GM08714 (cell line): Measurements from ENCODE around the gene RDH12.

Experiments
- H3K4me3 ChIP-seq: fragments of 200-500 bp; sonication (Bioruptor generic); 2 replicates; pipeline ENCODE4 v1.5.1; 2014; ENCODE audit warnings: mild to moderate bottlenecking, low read length, inconsistent platforms
- ZNF274 ChIP-seq: IDR thresholded peaks from 2 replicates; pipeline ENCODE4 v1.6.1; 2012; ENCODE audit warnings: mild to moderate bottlenecking, low read depth, low read length

The RDH12 gene

DNA sequence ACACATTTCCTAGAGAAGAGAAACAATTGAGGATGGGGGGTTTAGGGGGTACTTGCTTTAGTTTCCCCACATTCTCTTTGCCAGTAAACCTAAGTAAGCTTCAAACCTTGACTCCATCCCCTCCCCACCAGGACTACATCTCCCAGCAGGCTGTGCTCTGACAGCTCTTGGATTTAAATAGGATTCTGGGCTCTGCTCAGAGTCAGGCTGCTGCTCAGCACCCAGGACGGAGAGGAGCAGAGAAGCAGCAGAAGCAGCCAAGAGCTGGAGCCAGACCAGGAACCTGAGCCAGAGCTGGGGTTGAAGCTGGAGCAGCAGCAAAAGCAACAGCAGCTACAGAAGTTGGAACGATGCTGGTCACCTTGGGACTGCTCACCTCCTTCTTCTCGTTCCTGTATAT lies 20.6 kb downstream of the RDH12 start:
- no peak overlapping the region for H3K4me3 ChIP-seq
- no peak for TF ChIP-seq ZNF274

DNA sequence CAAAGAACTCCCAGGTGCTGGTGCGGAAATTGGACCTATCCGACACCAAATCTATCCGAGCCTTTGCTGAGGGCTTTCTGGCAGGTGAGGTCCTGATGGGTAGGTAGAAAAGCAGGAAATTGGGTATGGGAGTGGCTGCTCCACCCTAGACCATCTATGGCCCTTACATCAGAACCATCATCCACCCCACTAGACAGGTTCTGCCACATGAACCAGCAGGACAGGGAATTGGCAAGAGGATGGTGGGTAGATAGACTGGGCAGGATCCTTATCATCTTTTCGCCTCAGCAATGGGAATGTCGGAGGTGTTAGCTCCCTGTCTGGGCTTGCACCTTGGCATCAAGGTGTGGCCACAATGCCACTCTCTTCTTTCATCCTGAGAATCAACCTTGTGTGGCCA lies 23.5 kb downstream of the RDH12 start:
- no peak overlapping the region for H3K4me3 ChIP-seq
- TF ChIP-seq ZNF274 = no peak

DNA sequence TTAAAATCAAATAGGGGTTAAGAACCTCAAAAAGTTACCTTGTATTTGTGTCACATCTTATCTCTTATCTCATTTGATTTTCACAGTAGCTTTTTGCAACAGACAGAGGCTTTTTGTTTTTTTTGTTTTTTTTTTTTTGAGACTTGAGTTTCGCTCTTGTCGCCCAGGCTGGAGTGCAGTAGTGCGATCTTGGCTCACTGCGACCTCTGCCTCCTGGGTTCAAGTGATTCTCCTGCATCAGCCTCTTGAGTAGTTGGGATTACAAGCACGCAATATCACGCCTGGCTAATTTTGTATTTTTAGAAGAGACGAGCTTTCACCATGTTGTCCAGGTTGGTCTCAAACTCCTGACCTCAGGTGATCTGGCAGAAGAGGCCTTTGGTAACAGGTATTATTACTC lies 25.7 kb downstream of the RDH12 start:
- no peak overlapping the region for H3K4me3 ChIP-seq
- no peak for TF ChIP-seq ZNF274

DNA sequence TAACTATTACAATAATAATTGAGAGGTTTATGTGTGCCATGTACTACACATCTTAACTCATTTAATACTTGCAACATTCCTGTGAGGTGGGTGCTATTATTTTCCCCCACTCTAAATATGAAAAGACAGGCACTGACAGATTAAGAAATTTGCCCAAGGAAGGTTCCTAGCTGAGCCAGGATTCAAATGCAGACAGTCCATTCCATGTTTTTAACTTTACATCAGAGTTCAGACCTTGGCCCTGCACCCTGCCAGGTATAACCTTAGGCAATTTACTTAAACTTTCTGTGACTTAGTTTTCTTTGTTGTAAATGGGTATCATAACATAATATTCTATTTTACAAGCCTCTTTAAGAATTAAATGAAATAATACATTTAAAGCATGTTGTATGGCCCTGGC lies 26.6 kb downstream of the RDH12 start:
- TF ChIP-seq ZNF274 = no peak
- H3K4me3 ChIP-seq = no peak overlapping the region

DNA sequence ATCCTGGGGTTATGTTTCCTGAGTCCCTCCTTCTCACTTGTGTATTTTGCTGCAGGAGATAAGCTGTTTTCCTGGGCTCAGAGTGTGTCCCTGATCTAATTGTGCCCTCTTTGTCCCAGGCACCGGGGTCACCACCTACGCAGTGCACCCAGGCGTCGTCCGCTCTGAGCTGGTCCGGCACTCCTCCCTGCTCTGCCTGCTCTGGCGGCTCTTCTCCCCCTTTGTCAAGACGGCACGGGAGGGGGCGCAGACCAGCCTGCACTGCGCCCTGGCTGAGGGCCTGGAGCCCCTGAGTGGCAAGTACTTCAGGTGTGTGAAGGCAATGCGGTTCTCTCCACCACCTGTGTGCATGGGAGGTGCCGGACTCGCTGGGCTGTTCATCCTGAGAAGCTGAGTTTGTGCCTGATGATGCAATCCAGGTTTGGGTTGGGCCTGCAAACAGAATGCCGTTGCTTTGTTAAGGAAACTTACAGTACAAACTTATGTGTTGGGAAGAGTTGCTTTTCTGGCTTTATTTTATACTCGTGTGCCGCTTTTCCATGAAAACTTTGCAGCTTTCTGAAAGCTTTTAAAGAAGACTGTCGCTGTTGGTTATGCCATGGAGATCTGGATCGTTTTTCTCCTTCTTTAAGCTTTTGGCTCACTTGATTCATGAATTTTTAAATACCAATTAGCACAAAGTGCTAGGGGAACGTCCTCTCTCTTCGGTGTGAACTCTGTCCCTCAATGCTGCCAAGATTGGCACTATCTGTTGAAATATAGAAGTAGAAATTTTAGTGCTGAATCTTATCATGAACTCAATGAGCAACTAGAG lies 27.6 kb downstream of the RDH12 start:
- no peak for TF ChIP-seq ZNF274
- H3K4me3 ChIP-seq = no peak overlapping the region

DNA sequence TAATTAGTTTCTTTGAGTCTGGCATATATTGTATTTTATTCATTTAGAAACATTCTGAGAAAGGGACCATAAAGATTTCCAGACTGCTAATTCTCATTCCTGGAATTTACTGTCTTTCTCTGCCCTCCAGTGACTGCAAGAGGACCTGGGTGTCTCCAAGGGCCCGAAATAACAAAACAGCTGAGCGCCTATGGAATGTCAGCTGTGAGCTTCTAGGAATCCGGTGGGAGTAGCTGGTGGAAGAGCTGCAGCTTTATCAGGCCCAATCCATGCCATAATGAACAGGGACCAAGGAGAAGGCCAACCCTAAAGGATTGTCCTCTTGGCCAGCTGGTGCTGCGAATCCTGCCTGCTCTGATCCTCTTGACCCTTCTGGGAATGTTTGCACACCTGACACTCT lies 31.9 kb downstream of the RDH12 start:
- TF ChIP-seq ZNF274 = no peak
- no peak overlapping the region for H3K4me3 ChIP-seq

DNA sequence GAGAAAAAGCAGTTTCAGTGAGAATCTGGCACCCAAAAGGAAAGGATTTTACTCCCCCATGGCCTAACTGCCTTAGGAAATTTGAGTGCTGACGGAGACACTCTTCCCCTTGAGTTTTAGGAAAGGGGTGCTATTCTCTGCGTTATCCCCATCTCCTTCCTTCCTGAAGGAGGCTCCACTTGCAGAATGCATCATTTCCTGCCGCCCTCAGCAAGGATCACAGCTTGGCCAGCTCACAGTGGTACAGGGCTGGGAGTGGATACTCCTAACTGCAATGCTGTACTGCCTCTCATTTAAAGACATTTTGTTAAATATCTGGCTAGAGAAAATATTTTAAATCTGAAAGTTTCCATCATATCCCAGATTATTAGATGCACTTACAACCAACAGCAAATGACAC lies 33.0 kb downstream of the RDH12 start:
- no peak for TF ChIP-seq ZNF274
- no peak overlapping the region for H3K4me3 ChIP-seq

DNA sequence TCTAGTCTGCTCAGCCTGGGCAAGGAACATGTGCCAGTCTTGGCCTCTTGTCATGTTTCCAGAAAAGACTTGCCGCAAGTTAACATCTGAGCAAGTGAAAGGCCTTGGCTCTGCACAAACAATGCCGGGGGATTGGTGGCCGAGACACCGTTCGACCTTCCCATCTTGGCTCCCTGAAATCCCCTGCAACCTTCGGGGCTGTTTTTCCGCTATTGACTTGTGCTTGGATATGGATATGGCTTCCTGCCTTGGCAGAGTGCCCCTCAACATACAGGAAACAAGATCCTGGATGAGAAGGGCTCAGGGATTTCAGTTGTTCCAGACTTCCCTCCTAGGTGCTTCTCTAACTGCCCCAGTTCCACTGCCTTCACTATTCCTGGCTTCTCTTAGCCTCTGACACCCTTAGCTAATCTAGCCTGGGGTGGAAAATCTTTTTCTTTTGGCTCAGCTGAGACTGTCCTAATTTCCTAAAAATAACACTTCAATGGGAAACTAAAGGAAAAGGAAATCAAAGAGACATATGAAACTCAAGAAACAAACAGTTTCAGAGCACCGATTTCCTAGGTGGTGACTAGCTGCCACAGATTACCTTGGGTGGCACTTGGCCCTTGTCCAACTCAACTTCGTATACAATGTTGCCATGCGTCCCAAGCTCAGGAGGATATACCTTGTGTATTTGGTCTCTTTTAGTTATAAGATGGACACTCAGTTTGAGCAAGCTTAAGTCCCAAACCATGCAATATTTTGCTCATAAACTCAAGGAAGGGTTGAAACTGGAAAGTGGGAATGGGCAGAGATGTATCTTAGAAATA lies 33.9 kb downstream of the RDH12 start:
- no peak overlapping the region for H3K4me3 ChIP-seq
- TF ChIP-seq ZNF274 = no peak

DNA sequence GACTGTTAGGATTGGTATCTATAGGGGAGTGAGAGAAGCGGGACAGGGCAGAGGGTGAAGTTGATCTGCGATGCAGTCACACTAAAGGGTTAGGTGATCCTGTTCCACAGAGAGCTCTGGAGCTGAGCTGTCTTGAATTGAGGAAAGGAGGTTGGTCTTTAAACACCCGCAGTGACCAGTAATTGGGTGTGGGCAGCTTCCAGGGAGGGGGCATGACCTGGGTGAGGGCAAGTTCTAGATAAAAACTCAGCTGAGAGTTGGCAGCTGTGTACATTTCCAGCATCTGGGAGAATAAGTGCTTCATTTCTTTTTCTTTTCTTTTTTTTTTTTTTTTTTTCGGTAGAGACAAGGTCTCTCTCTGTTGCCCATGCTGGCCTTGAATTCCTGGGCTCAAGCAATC lies 35.1 kb downstream of the RDH12 start:
- no peak overlapping the region for H3K4me3 ChIP-seq
- TF ChIP-seq ZNF274 = no peak

DNA sequence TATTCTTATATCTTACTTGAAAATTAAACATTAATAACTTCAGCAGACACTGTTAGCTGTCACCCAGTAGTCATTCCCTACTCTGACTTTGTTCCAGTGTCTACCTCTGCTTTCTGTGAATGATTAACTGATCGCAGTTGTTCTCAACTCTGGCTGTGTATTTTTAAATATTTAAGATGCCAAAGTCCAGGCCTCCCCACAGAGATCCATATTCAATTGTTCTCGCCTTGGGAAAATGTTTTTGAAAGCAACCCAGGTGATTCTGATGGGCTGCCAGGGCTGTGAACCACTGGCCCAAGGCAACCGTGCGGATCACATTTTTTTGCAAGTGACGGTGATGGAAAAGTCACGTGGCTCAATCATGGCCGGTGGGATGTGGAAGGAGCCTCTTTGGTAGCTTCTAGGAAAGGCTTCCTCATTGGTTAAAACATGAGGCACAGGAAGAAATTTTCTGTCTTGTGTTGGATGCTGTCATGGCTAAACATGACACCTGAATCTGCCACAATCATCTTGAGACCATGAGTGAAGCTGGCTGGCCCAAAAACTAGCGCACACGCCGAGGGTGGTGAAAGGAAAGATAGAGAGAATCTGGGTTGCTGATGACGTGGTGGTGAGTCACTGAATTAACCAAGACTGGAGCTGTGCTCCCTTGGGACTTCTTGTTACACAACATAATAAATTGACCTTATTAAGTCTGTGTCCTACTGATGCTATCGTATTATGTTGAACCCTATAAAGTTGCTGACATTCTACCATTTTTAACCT lies 37.2 kb downstream of the RDH12 start:
- no peak overlapping the region for H3K4me3 ChIP-seq
- no peak for TF ChIP-seq ZNF274

DNA sequence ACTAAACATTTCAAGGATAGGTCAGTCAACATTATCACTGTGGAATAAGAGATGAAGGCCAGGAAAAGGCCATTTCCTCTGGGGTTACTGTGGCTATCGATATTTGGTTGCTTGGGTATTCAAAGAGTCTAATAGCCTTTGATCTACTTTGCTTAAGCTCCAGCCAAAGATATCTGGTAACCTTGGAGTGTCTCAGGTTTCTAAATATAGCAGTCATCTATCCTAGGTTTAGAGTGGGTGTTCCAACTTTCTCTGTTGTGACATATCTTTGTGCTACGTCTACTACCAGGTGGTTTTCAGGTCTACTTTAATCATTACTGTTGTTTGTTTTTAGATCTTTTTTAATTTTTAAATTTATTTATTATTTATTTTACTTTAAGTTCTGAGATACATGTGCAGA lies 42.4 kb downstream of the RDH12 start:
- no peak overlapping the region for H3K4me3 ChIP-seq
- TF ChIP-seq ZNF274 = no peak

DNA sequence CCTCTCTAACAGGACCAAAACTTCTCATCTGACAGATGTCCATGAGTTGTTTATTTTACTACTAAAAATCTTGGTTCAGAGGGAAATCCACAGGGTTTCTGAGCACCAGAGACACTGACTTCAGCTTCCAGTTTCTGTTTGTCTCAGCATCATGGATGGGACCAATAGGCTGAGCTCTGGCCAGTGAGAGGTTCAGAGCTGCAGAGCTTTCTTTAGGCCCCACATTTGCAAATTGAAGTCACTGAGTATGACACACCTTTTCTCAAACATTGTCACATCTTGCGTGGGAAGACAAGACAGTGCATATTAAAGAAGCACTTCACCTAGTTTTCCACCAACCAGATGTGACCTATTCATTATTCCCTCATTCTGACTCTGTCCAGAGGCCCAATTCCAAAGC lies 45.2 kb downstream of the RDH12 start:
- H3K4me3 ChIP-seq = no peak overlapping the region
- no peak for TF ChIP-seq ZNF274

DNA sequence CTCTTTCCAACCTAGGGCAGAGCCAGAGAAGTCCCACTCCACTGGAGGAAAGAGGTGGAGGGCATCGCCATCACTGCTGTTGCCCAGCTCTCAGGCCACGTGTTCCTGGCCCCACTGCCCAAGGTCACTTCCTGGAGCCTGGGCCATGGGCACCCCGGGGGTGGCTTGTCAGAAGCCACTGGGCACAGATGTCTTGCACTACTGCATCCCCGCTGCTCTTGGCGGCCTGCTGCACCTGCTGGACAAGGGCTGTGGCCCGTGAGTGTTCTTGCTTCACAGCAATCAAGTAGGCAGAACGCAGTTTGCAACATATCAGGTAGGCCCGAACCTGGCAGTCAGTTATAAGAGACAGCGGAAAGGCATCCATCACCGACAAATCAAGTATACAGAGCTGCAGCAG lies 46.6 kb downstream of the RDH12 start:
- no peak overlapping the region for H3K4me3 ChIP-seq
- no peak for TF ChIP-seq ZNF274

DNA sequence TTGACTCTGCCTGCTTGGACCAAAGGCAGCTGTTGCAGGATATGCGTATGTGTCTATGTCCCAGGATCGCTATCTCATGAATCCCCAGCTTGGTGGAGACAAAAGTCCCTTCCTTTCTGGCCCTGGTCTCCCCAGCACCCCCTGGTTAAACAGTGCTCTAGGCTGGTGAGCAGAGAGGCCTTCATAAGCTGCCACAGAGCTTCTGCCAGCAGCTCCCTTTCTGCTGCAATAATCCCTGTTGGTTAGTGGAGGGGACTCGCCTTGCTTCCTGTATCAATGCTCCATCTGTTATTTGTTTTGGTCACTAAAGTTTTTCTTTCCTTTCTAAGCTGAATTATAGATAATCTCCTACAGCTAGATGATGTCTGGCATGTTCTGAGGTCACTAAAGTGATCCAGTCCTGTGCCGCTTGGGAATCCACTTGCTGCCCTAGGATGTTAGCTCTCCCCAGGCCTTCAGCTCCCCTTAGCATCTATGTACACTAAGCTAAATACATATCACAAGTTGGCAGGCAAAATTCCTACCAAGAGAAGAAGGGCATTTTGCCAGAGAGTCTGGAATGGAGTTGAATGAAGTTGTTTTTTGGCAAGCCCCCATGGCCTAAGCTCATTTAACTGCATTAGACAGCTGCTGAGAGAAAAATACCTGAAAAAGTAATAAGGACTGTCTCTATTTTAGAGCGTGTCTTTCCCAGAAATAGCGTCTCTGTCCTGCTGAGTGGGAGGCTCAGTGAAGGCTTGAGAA lies 47.8 kb downstream of the RDH12 start:
- no peak overlapping the region for H3K4me3 ChIP-seq
- no peak for TF ChIP-seq ZNF274

DNA sequence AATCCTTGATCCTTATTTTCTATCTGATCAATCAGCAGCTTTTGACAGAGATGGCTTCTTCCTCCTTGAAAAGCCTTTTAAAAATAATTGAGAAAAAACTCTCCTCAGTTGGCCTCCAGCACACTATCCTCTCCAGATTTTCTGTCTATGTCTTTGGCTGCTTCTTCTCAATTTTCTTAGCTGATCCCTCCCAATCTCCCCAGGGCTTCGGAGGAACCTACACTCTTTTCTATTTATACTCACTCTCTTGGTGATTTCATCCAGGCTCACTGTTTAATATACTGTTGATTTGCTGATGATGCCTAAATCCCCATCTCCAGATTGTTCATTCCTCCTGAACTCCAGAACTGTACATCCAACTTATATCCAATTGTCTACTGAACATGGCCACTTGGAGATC lies 54.8 kb downstream of the RDH12 start:
- TF ChIP-seq ZNF274 = no peak
- H3K4me3 ChIP-seq = no peak overlapping the region
